SIG-M5 treated with dmso at 0.1 percent for 504 hours (cell line): ENCODE measurements around the gene RAB30.
"Not testable (repeated sequence)": the region's sequence is repeated elsewhere in the genome, so short reads cannot be mapped to it uniquely, and the experiment has no call there.

Experiments used
- DNase-seq: peaks from one replicate; lab custom pipeline; 2025; ENCODE audit not compliant: unreplicated experiment; lab: John Stamatoyannopoulos, UW

The RAB30 gene

DNA sequence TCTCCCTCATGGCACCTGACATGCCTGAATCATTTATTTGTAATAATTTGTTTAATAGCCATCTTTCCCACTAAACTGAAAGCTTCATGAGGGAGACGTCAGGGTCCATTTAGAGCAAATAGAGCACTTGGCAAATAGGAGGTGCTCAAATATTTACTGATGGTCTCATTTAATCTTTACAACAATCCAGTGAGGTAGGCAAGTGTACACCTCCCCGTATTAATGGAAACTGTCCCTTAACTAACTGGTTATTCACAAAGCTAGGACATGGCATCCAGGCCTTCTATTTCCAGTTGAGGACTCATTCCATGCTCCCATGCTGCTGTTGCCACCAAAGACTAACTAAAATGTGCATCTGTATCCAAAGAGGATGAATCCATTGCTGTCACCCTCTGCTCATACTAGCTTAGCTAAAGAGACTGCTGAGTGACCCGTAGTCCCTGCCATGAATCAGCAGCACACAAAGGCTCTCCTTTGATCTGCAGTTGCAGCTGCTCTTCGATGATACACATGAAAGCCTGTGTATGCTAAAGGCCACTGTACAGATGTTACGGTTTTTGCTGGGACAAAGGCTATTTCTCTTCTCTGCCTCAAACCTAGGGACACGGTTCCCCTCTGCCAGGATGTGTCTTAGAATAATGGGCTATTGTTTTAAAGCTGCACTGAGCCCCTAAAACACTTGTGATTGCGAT lies 82.6 kb downstream of the RAB30 start:
- no peak for DNase-seq

GRCh38 chr11:82987997-82988396 lies 83.7 kb downstream of the RAB30 start:
- no peak for DNase-seq

DNA sequence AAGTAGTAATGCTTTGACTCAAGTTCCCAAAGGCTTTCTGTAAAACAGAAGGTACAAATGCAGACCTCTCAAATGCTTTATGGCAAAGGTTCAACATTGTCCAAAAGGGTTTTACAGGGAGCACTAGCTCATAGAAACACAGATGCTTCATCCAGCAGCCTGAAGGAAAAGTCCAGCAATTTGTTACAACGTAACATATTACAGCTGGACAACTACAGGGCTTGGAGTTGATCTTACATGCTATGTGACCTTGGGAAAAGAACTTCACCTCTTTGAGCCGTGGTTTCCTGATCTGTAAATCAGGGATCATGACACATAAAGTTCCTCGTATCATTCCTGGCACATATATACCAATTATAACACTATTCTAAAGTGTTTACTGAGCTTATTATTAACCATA lies 85.3 kb downstream of the RAB30 start:
- no peak for DNase-seq

GRCh38 chr11:82981852-82982251 lies 89.8 kb downstream of the RAB30 start:
- no peak for DNase-seq

- DNase-seq: no peak
These were observed 90.8 kb downstream of the RAB30 start for GRCh38 chr11:82980947-82981346.

GRCh38 chr11:82980292-82980691 lies 91.4 kb downstream of the RAB30 start:
- DNase-seq: no peak

GRCh38 chr11:82979824-82980223 lies 91.9 kb downstream of the RAB30 start:
- no peak for DNase-seq

GRCh38 chr11:82978422-82979099 lies 93.1 kb downstream of the RAB30 start:
- no peak for DNase-seq

- DNase-seq: no peak
These were observed 94.9 kb downstream of the RAB30 start for GRCh38 chr11:82976786-82977185.

- no peak for DNase-seq
These were observed 95.8 kb downstream of the RAB30 start for GRCh38 chr11:82975882-82976281.

DNA sequence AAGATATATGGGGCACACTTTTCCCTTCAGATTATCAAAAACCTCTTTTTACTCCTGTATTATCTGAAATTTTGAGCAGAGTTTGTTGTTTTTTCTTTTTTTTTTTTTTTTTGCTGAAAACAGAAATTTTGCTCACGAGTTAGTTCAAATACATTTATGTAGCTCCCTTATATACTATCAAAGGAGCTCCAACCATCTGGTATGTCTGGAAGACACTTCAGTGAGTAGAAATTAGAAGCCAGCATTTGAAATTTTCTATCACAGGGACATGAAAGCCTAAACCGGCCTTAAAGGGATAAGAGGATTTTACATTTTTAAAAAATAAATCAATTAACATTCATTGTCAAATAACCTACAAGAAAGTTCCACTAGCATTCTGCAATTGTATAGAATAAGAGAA lies 96.8 kb downstream of the RAB30 start:
- no peak for DNase-seq

DNA sequence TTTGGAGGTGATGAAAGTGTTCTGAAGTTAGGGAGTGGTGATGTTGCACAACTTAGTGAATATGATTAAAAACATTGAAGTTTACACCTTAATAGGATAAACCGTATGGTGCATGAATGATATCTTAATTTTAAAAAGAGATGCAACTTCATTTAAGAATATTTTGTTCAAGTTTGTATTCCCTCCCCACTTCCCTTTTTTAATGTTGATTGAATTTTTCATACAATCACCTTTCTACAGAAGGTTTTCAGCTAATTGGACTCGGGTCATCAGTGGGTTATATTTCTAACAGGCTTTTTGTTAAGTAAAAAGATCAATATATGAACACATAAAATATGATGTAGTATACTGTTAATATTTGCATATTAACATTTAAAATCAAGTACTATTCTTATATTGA lies 97.6 kb downstream of the RAB30 start:
- no peak for DNase-seq

GRCh38 chr11:82972103-82972502 lies 99.6 kb downstream of the RAB30 start:
- DNase-seq: no peak

GRCh38 chr11:82971519-82971946 lies 100.2 kb downstream of the RAB30 start:
- DNase-seq: not testable (repeated sequence)

- DNase-seq: not testable (repeated sequence)
These were observed 101.1 kb downstream of the RAB30 start for GRCh38 chr11:82970507-82971083.

DNA sequence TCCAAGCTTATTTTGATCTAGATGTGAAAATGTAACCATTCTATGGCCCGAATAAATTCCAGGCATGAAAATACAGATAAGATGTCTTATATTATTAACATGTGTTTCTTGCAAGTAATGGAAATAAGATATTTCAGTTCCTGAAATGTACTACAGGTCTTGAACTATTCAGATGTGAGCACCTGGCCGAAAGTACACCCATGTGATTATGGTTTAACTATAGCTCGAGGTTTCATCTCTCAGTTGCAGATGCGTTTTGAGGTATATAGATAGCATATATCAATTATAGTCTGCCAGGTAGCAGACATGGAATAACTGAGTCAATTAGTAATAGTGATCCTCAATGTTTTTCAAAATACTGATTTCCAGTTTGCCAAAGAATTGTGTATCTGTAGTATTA lies 101.9 kb downstream of the RAB30 start:
- DNase-seq: no peak

GRCh38 chr11:82967381-82967780 lies 104.3 kb downstream of the RAB30 start:
- DNase-seq: no peak

DNA sequence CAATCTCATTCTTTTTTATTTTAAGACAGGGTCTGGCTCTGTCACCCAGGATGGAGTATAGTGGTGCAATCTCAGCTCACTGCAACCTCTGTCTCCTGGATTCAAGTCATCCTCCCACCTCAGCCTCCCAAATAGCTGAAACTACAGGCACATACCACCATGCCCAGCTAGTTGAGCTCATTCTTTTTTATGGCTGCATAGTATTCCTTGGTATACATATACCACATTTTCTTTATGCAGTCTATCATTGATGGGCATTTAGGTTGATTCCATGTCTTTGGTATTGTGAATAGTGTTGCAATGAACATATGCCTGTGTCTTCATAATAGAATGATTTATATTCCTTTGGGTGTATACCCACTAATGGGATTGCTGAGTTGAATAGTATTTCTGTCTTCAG lies 109.7 kb downstream of the RAB30 start:
- not testable (repeated sequence) for DNase-seq

- no peak for DNase-seq
These were observed 110.9 kb downstream of the RAB30 start for GRCh38 chr11:82960779-82961143.

- DNase-seq: no peak
These were observed 111.5 kb downstream of the RAB30 start for GRCh38 chr11:82959987-82960778.

DNA sequence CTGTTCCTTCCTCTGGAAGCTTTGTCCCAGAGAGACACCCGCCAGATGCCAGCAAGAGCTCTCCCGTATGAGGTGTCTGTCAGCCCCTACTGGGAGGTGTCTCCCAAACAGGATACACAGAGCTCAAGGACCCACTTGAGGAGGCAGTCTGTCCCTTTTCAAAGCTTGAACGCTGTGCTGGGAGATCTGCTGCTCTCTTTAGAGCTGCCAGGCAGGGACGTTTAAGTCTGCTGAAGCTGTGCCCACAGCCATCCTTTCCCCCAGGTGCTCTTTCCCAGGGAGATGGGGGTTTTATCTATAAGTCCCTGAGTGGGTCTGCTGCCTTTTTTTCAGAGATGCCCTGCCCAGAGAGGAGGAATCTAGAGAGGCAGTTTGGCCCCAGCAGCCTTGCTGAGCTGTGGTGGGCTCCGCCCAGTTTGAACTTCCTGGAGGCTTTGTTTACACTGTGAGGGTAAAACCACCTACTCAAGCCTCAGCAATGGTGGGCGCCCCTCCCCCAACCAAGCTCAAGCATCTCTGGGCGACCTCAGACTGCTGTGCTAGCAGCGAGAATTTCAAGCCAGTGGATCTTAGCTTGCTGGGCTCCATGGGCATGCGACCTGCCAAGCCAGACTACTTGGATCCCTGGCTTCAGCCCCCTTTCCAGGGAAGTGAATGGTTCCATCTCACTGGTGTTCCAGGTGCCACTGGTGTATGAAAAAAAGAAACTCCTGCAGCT lies 115.8 kb downstream of the RAB30 start:
- not testable (repeated sequence) for DNase-seq
